ENCODE measurements around the gene MDN1. TPM values are rescaled to one million over a fixed set of nuclear protein-coding genes. Genes with fewer than 3 reads are reported as not detected.

Gene MDN1
- total and polyA plus RNA-seq, 2 of the 8 experiments (the other 6 are each of a cell fraction or from before 2014, with no cell fraction given): 53.5 to 179 TPM

GRCh38 chr6:89758830-89759229 lies 60.8 kb downstream of the MDN1 start (continued):
- TF ChIP-seq POLR2A (IDR thresholded peaks at IDR 0.05; ENCODE audit: control extremely low read depth in 1 of 2, low read depth in 2 of 2, low read length in 2 of 2) (no peak), CBX5 (IDR thresholded peaks at IDR 0.05; ENCODE audit: low read depth, low read length) (no peak), EP300 (IDR thresholded peaks at IDR 0.05; ENCODE audit: borderline replicate concordance in 1 of 2, low read depth in 2 of 2, low read length in 2 of 2) (no peak), TBP (IDR thresholded peaks at IDR 0.05; ENCODE audit: low read depth, low read length) (no peak), BRCA1 (IDR thresholded peaks at IDR 0.05; ENCODE audit: low read depth, low read length) (no peak), SUZ12 (IDR thresholded peaks at IDR 0.05; ENCODE audit: low read length) (no peak)
